Measurements from ENCODE around the gene FNBP1L.

- no peak for TF ChIP-seq CTCF (IDR thresholded peaks at IDR 0.05; ENCODE audit: control extremely low read depth in 1 of 3, insufficient read depth in 1 of 3, low read depth in 1 of 3, low read length in 3 of 3)
- TF ChIP-seq POLR2A (IDR thresholded peaks at IDR 0.05; ENCODE audit: control extremely low read depth in 1 of 2, low read depth in 2 of 2, low read length in 2 of 2): no peak
- TF ChIP-seq SIN3A (conservative IDR thresholded peaks at IDR 0.05 in 1 of 2, IDR thresholded peaks at IDR 0.05 in 1 of 2; ENCODE audit: low read depth in 1 of 2, low read length in 2 of 2): no peak
- no peak for TF ChIP-seq BRCA1 (IDR thresholded peaks at IDR 0.05; ENCODE audit: low read depth, low read length)
Observed at GRCh38 chr1:93474321-93474720, 26.4 kb downstream of the FNBP1L start.

Data from H1 (cell line).